ENCODE results near the gene HACD3. TPM values are rescaled to one million over a fixed set of nuclear protein-coding genes. Genes with fewer than 3 reads are reported as not detected.

The HACD3 gene
- total and polyA plus RNA-seq, 9 of the 15 experiments (the other 6 are each of a cell fraction or from before 2014, with no cell fraction given): 48.1 to 117 (median 72.8) TPM

GRCh38 chr15:65530318-65531111 lies at the start of gene HACD3 (continued):
- TF ChIP-seq ZNF609 (CRISPR knock-in tag; IDR thresholded peaks at IDR 0.05; ENCODE audit: borderline replicate concordance): no peak
- TF ChIP-seq HMGN3 (IDR thresholded peaks at IDR 0.05; ENCODE audit: borderline replicate concordance, extremely low read depth, insufficient read length, low read depth, low read length): peak; percentile 67
- TF ChIP-seq KLF16 (IDR thresholded peaks at IDR 0.05): no peak
- no peak for TF ChIP-seq ZHX1 (conservative IDR thresholded peaks at IDR 0.05; ENCODE audit: low read length)
- TF ChIP-seq ZFP36 (IDR thresholded peaks at IDR 0.05; ENCODE audit: low read depth, low read length, partially characterized antibody): peak; percentile 31
- TF ChIP-seq, protein P1, sequence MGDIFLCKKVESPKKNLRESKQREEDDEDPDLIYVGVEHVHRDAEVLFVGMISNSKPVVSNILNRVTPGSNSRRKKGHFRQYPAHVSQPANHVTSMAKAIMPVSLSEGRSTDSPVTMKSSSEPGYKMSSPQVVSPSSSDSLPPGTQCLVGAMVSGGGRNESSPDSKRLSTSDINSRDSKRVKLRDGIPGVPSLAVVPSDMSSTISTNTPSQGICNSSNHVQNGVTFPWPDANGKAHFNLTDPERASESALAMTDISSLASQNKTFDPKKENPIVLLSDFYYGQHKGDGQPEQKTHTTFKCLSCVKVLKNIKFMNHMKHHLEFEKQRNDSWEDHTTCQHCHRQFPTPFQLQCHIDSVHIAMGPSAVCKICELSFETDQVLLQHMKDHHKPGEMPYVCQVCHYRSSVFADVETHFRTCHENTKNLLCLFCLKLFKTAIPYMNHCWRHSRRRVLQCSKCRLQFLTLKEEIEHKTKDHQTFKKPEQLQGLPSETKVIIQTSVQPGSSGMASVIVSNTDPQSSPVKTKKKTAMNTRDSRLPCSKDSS (IDR thresholded peaks at IDR 0.05; ENCODE audit: low read depth, partially characterized antibody): no peak
- TF ChIP-seq HSF4 (CRISPR knock-in tag; IDR thresholded peaks at IDR 0.05; ENCODE audit: borderline replicate concordance): no peak
- peak; percentile 95 for TF ChIP-seq NRF1 (conservative IDR thresholded peaks at IDR 0.05 in 1 of 2, IDR thresholded peaks at IDR 0.05 in 1 of 2)
- TF ChIP-seq, protein P2, sequence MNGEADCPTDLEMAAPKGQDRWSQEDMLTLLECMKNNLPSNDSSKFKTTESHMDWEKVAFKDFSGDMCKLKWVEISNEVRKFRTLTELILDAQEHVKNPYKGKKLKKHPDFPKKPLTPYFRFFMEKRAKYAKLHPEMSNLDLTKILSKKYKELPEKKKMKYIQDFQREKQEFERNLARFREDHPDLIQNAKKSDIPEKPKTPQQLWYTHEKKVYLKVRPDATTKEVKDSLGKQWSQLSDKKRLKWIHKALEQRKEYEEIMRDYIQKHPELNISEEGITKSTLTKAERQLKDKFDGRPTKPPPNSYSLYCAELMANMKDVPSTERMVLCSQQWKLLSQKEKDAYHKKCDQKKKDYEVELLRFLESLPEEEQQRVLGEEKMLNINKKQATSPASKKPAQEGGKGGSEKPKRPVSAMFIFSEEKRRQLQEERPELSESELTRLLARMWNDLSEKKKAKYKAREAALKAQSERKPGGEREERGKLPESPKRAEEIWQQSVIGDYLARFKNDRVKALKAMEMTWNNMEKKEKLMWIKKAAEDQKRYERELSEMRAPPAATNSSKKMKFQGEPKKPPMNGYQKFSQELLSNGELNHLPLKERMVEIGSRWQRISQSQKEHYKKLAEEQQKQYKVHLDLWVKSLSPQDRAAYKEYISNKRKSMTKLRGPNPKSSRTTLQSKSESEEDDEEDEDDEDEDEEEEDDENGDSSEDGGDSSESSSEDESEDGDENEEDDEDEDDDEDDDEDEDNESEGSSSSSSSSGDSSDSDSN (IDR thresholded peaks at IDR 0.05; ENCODE audit: borderline replicate concordance in 1 of 2, low read depth in 2 of 2, low read length in 2 of 2): peak in 1 of 2 experiments; percentile 27; a peak in 1 of 4 replicates
- peak; percentile 57 for TF ChIP-seq ATF7 (IDR thresholded peaks at IDR 0.05)
- TF ChIP-seq MBD2 (IDR thresholded peaks at IDR 0.05; ENCODE audit: borderline replicate concordance, low read depth): no peak
- peak; percentile 51; the same call in 1 of the 2 replicates for TF ChIP-seq CREB1 (IDR thresholded peaks at IDR 0.05)
- TF ChIP-seq CREB1 (CRISPR knock-in tag; IDR thresholded peaks at IDR 0.05): peak; percentile 61; the same call in 1 of the 2 replicates
- no peak for TF ChIP-seq EP300 (IDR thresholded peaks at IDR 0.05; ENCODE audit: low read length)
- TF ChIP-seq MAFK (IDR thresholded peaks at IDR 0.05; ENCODE audit: low read length): no peak

All from K562 (cell line).